Measurements from ENCODE around the gene PSORS1C2. TPM values are rescaled to one million over a fixed set of nuclear protein-coding genes. Genes with fewer than 3 reads are reported as not detected.

PSORS1C2 gene
- total and polyA plus RNA-seq, 2 donors (not counting 3 experiments of a cell fraction or from before 2014, with no cell fraction given) = not detected

- TF ChIP-seq, protein P1, sequence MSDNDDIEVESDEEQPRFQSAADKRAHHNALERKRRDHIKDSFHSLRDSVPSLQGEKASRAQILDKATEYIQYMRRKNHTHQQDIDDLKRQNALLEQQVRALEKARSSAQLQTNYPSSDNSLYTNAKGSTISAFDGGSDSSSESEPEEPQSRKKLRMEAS (IDR thresholded peaks at IDR 0.05; ENCODE audit: insufficient read depth, insufficient read length) = no peak
- TF ChIP-seq POLR2AphosphoS5 (IDR thresholded peaks at IDR 0.05; ENCODE audit: insufficient read depth, low read depth, low read length) (no peak), EZH2 (IDR thresholded peaks at IDR 0.05; ENCODE audit: borderline replicate concordance, low read depth, low read length, severe bottlenecking) (no peak), GATA2 (IDR thresholded peaks at IDR 0.05; ENCODE audit: insufficient read depth, insufficient read length, low read depth, low read length) (no peak), MYC (IDR thresholded peaks at IDR 0.05; ENCODE audit: low read depth, low read length) (no peak), POLR2A (IDR thresholded peaks at IDR 0.05; ENCODE audit: low read depth, low read length) (no peak), FOS (IDR thresholded peaks at IDR 0.05; ENCODE audit: borderline replicate concordance, insufficient read depth, low read length) (no peak), JUN (IDR thresholded peaks at IDR 0.05; ENCODE audit: borderline replicate concordance, insufficient read depth, insufficient read length, low read depth) (no peak)
- TF ChIP-seq, protein P2, sequence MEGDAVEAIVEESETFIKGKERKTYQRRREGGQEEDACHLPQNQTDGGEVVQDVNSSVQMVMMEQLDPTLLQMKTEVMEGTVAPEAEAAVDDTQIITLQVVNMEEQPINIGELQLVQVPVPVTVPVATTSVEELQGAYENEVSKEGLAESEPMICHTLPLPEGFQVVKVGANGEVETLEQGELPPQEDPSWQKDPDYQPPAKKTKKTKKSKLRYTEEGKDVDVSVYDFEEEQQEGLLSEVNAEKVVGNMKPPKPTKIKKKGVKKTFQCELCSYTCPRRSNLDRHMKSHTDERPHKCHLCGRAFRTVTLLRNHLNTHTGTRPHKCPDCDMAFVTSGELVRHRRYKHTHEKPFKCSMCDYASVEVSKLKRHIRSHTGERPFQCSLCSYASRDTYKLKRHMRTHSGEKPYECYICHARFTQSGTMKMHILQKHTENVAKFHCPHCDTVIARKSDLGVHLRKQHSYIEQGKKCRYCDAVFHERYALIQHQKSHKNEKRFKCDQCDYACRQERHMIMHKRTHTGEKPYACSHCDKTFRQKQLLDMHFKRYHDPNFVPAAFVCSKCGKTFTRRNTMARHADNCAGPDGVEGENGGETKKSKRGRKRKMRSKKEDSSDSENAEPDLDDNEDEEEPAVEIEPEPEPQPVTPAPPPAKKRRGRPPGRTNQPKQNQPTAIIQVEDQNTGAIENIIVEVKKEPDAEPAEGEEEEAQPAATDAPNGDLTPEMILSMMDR (IDR thresholded peaks at IDR 0.05; ENCODE audit: extremely low read depth in 1 of 2, insufficient read depth in 1 of 2, low read depth in 1 of 2, low read length in 2 of 2) = no peak
- H3K4me1 ChIP-seq (ENCODE audit: control insufficient read depth, extremely low read depth, insufficient read depth, low read length) = peaks cover 6% of the 10 kb centered on the region
- H2AFZ ChIP-seq (ENCODE audit: low read depth, low read length) = no peak overlapping the region
- H3K36me3 ChIP-seq (ENCODE audit: control insufficient read depth in 2 of 2, extremely low read depth in 1 of 2, insufficient read depth in 2 of 2, low read length in 2 of 2) = no peaks in the 10 kb centered on the region
- no peak overlapping the region for H3K4me3 ChIP-seq (replicated peaks in 1 of 3; ENCODE audit: insufficient read depth in 1 of 3, low read depth in 1 of 3, low read length in 3 of 3)
- H3K27ac ChIP-seq (ENCODE audit: insufficient read depth, low read depth, low read length) = no peak overlapping the region
- H3K9me1 ChIP-seq (replicated peaks; ENCODE audit: control insufficient read depth, extremely low read depth, insufficient read depth, low read length) = no peaks in the 10 kb centered on the region
- CTCF ChIA-PET = interaction anchor here (1.0 to 6.2 kb wide), 2 partner anchors 48 to 56 kb away, joined by 3 to 174 read pairs; no protein-coding TSS in a partner anchor
- no peak overlapping the region for H3K4me2 ChIP-seq (ENCODE audit: insufficient read depth, low read length)
- BruUV-seq (replicated peaks) = no TSS peak
- no peaks in the 10 kb centered on the region for H3K79me2 ChIP-seq (ENCODE audit: control insufficient read depth, insufficient read depth, low read length)
- H3K27me3 ChIP-seq (ENCODE audit: control insufficient read depth in 2 of 2, insufficient read depth in 2 of 2, low read length in 2 of 2) = no peaks in the 10 kb centered on the region
- no peaks in the 10 kb centered on the region for H4K20me1 ChIP-seq (replicated peaks; ENCODE audit: control insufficient read depth, extremely low read depth, insufficient read depth, low read length)
- dilution Hi-C loops (cut with MboI; ENCODE audit: extremely low pct_ligation_motif_present, low sequenced_read_pairs) (no loop called here), intact Hi-C loops (cut with micrococcal nuclease) (loop anchor here (5.0 kb wide), 1 partner anchor 307 kb away; no protein-coding TSS in a partner anchor)
- FAIRE-seq (no peak), DNase-seq (ENCODE audit: low read depth, low spot score) (no peak)
- no peaks in the 10 kb centered on the region for H3K9me3 ChIP-seq (replicated peaks; ENCODE audit: control insufficient read depth, insufficient read depth, low read length)
- no peak overlapping the region for H3K9ac ChIP-seq (replicated peaks; ENCODE audit: extremely low read depth, insufficient read depth, low read length)
- POLR2A ChIA-PET = no interaction called here
Observed at GRCh38 chr6:31135710-31136109, 3.2 kb downstream of the PSORS1C2 start.
